ENCODE data around the gene NPTX2.

NPTX2 gene

DNA sequence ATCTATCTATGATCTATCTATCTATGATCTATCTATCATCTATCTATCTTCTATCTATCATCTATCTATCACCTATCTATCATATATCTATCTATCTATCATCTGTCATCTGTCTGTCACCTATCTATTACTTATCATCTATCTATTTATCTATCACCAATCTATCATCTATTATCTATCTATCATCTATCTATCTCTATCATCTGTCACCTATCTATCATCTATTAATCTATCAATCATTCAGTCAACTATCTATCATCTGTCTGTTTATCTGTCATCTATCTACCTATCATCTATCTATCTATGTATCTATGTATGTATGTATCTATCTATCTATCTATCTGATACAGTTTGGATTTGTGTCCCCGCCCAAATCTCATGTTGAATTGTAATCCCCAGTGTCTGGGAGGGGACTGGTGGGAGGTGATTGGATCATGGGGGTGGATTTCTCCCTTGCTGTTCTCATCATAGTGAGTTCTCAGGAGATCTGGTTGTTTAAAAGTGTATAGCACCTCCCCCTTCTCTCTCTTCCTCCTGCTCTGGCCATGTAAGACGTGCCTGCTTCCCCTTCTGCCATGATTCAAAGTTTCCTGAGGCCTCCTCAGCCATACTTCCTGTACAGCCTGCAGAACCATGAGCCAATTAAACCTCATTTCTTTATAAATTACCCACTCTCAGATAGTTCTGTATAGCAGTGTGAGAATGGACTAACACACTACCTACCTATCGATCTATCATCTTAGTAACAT, 37.6 kb downstream of the NPTX2 start:
- no peak for DNase-seq (ENCODE audit: low read depth, low spot score)

DNA sequence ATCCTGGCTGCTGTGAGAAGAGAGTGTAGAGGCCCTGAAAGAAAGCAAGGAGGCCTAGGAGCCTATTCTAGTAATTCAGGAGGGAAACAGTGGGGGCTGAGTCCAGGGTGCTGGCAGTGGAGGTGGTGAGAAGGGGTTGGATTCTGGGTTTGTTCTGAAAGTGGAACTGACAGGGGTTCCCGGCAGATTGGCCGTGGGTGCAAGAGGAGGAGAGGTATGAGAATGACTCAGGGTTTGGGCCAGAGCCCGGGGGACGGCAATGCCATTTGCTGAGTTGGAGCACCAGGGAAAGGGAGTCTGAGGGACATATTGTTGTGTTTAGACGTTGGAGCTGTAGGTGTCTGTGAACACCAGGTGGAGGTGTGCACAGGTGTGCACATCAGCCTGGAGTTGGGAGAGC, 38.5 kb downstream of the NPTX2 start:
- no peak for DNase-seq (ENCODE audit: low read depth, low spot score)

DNA sequence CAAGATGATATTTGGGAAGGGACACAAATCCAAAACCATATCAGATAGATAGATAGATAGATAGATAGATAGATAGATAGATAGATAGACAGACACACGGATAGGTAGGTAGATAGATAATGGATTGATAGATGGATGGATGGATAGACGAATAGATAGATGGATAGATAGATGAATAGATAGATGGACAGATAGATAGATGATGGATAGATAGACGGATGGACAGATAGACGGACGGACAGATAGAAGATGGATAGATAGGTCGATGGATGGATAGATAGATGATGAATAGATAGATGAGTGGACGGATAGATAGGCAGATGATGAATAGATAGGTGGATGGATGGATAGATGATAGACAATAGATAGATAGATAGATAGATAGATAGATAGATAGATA, 39.8 kb downstream of the NPTX2 start:
- DNase-seq (ENCODE audit: low read depth, low spot score), result no peak

- no peak for DNase-seq (ENCODE audit: low read depth, low spot score)
Measured at GRCh38 chr7:98657736-98658135, 40.7 kb downstream of the NPTX2 start.

GRCh38 chr7:98659756-98660155, 42.7 kb downstream of the NPTX2 start:
- no peak for DNase-seq (ENCODE audit: low read depth, low spot score)

- no peak for DNase-seq (ENCODE audit: low read depth, low spot score)
Measured at GRCh38 chr7:98661607-98662006, 44.5 kb downstream of the NPTX2 start.

DNA sequence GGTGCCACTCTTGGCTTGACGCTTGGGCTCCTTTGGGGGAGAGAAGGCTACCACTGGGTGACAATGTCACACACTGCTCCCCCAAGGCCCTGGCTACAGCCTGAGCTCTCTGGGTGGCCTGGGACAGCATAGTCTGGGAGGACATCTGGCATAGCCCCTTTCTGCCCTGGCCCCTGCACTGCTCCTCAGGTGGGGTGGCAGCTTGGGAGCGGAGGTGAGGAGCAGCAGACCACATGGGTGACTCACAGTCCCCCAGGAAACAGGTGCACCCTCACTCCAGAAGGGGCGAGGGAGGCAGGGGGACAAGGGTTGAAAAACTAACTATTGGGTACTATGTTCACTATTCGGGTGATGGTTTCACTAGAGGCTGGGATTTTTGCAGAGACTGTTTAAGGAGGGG, 45.2 kb downstream of the NPTX2 start:
- no peak for DNase-seq (ENCODE audit: low read depth, low spot score)

DNA sequence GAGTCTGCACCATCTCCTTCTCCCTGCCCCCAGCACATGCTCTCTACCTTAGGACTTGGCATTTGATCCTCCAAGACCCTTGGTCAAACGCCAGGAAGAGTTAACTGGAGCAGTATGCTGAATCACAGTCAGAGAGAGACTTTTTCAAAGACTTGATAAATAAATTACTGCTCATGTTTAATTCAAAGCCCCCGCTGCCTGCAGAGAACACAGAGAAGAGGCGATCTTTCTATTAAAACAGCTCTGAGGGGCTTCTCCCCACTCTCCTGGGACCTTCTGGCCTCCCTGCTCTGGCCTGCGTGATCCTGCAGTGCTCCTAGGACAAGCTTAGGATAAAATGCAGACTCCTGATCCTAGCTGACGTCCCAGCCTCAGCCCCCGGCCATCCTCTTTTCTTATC, 47.8 kb downstream of the NPTX2 start:
- no peak for DNase-seq (ENCODE audit: low read depth, low spot score)

DNA sequence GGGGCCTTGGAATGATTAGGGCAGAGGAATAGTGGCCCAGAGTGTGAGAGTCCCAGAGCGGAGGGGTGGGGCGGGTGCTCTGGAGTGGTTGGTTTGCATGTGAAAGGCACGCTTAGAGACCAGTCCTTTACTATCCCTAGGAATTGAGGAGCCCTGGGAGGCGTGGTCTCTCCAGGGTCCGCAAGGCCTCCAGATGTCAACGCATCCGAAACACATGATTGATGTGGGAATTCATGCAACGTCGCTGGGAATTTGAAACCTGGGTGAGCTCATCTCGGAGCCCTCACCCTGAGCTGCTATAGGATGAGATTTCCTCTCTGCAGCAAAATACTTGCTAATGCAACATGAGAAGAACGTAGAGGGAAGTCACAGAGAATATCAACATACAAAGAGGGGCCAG, 51.2 kb downstream of the NPTX2 start:
- peak; percentile 47 for DNase-seq (ENCODE audit: low read depth, low spot score)

DNA sequence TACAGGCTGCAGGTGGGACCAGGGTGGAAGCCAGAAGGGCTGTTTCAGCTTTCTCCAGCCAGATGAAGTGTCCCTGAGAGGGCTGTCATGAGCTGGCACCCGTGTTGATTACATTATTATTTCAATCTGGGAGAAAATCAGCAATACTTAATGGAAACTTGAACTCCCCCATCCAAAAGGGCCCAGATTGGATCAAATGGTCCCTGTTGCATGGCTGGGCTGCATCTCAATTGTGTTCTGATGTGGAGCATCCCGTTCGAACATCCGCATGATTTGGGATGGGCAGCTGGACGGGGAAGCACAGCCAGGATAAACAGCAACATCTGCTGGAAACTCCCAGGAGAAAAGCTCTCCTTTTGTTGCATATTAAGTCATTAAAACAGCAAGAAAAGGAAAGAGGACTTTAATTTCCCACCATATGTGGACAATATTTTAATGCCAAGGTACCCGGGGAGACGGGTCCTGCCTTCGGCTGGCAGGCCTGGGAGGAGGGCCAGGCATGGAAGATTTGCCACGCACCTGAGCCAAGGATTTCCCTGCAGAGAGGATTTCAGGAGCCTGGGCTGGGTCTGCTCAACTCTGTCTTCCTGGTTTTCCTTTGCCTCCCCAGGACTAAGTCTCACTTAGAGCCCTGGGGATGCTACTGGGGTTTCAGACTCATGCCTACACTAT, 52.4 kb downstream of the NPTX2 start:
- DNase-seq (ENCODE audit: low read depth, low spot score), result no peak

DNA sequence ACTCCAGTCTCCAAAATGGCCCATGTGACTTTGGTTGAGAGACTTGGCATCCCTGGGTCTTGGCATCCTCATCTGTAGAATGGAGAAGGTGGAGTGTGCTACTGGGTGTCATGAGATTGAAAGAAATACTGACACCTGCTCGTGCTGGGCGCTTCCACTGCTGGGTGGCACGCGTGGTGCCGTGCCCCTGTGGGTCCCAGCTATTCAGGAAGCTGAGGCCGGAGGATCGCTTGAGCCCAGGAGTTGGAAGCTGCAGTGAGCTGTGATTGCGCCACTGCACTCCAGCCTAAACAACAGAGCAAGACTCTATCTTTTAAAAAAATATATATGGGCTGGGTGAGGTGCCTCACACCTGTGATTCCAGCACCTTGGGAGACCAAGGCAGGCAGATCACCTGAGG, 53.1 kb downstream of the NPTX2 start:
- no peak for DNase-seq (ENCODE audit: low read depth, low spot score)

DNA sequence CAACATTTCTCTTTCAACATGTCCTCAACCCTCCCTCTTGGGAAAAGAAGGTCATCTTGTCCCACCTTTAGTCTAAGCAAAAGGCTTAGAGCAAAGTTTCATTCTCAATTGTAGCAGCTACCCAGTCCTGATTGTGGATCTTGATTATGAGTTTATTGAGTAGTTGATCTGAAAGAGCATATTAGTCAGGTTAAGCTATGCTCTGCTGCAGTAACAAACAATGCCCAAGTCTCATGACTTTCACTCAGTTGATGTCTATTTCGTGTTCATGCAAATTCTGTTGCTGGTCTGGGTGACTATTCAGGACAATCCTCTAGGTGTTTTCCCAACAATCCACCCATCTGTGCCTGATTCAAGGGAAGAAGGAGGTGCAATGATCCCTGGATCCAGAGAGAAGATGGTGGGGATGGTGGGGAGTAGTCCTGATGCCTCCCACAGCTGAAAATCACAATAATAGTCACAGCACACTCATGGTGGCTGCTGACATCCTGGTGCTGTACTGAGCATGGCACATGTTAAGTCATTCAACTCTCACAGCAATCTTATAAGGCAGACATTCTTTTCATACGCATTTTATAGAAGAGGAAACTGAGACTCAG, 54.7 kb downstream of the NPTX2 start:
- no peak for DNase-seq (ENCODE audit: low read depth, low spot score)

GRCh38 chr7:98674461-98674860, 57.4 kb downstream of the NPTX2 start:
- DNase-seq (ENCODE audit: low read depth, low spot score), result no peak

DNA sequence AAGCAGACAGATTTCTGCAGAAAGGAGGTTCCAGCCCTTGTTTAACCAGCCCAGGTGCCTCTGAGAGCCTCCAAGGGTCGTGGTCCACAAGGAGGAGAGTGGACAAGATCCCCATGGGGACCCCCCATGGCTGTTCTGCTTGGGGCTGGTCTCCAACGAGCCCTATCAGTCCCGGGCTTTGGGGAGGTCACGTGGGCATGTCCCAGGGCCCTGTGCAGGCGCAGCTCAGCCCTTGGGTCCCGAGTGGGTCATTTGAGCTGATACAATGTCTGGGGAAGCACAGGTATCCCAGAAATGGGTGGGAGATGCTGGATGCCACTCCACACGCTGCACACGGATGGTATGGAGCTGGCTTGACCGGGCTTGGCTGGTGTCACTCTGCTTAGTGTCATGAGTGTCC, 57.8 kb downstream of the NPTX2 start:
- no peak for DNase-seq (ENCODE audit: low read depth, low spot score)

- DNase-seq (ENCODE audit: low read depth, low spot score), result no peak
Measured at GRCh38 chr7:98678215-98678614, 61.1 kb downstream of the NPTX2 start.
